Esophagus squamous epithelium (tissue), 4 donors: ENCODE results near the gene MCOLN2.

Source experiments
- POLR2A ChIP-seq, 4 donors: fragments of 450-650 bp; IDR thresholded peaks; one replicate each; pipeline ENCODE4 v1.6.1; 2017; ENCODE audit warnings: antibody characterized with exemption in 4 of 4, mild to moderate bottlenecking in 4 of 4, moderate library complexity in 3 of 4
- TF ChIP-seq, protein P1 (sequence below), 6 experiments: fragments of 450-650 bp in 4 of 6; fragments of 200-600 bp in 2 of 6; sonication (generic) in 2 of 6; IDR thresholded peaks; one replicate each; pipeline ENCODE4 v1.5.1; 2016 to 2019; ENCODE audit warnings: antibody characterized with exemption in 6 of 6, mild to moderate bottlenecking in 4 of 6, moderate library complexity in 4 of 6

DNA sequence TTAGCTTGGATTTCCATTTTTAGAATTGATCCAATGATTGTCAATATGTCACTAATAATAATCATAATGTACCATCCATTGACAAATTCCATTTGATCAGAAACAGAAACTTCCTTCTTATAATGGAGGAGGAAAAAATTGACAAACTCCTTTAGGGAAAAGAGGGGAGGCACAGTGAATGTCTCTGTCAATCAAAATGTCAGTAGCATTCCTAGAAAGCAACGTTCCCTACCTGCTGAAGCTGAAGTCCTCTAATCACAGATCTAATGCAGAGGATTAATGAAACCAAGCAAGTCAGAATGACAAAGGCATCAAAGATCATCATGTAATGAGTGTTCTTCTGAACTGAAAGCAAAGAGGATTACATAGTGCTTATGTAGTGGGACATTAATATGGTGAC, 29.0 kb upstream of the MCOLN2 start:
- TF ChIP-seq, protein P1, sequence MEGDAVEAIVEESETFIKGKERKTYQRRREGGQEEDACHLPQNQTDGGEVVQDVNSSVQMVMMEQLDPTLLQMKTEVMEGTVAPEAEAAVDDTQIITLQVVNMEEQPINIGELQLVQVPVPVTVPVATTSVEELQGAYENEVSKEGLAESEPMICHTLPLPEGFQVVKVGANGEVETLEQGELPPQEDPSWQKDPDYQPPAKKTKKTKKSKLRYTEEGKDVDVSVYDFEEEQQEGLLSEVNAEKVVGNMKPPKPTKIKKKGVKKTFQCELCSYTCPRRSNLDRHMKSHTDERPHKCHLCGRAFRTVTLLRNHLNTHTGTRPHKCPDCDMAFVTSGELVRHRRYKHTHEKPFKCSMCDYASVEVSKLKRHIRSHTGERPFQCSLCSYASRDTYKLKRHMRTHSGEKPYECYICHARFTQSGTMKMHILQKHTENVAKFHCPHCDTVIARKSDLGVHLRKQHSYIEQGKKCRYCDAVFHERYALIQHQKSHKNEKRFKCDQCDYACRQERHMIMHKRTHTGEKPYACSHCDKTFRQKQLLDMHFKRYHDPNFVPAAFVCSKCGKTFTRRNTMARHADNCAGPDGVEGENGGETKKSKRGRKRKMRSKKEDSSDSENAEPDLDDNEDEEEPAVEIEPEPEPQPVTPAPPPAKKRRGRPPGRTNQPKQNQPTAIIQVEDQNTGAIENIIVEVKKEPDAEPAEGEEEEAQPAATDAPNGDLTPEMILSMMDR (IDR thresholded peaks at IDR 0.05) = no peak
- TF ChIP-seq POLR2A (IDR thresholded peaks at IDR 0.05) = no peak
